Heart left ventricle (tissue), 13 donors: ENCODE data around the gene LIG1.

Experiments used
- CTCF ChIP-seq, 12 donors: fragments of 200-600 bp; sonication (generic) in 4 of 12; IDR thresholded peaks; one replicate each; pipeline versions ENCODE4 v1.5.0 to v1.8.0; 2018 to 2022; ENCODE audit warnings: antibody characterized with exemption in 12 of 12, mild to moderate bottlenecking in 5 of 12
- POLR2A ChIP-seq, 2 donors: fragments of 450-650 bp; IDR thresholded peaks; one replicate each; pipeline ENCODE4 v1.6.1; 2017; ENCODE audit warnings: antibody characterized with exemption in 2 of 2, mild to moderate bottlenecking in 2 of 2, moderate library complexity in 2 of 2
- donor health status: ischemic (EF 13 %, LVEDD 7.1; RV severe dilation, severe dysfunction).
- donor health status: DM: no; HTN: yes; CAD: no.
- donor health status: DM: no; HTN: no; CAD: no.
- donor health status: ischemic (EF 25% LVEDD 6.9; RV normal size, moderate dysfunction).
- donor health status: ischemic (EF 25% LVEDD 5.7; RV mildly dilated, moderate dysfunction).
- donor health status: ischemic (EF 35%, LVEDD 5.7; RV mildly dilated, moderate dysfunction).
- donor health status: nonischemic (EF 11% LVEDD 7.7; RV severe dilation, severe dysfunction).
- donor health status: DM: yes; HTN: yes; CAD: no.
- donor health status: PGD.
- donor health status: ischemic (EF 29% LVEDD 5.4; RV normal size, mild dysfunction).
- donor health status: nonischemic (EF 23%, LVEDD 6.1; RV moderate dilation, normal function).

- TF ChIP-seq POLR2A (IDR thresholded peaks at IDR 0.05), result no peak
- TF ChIP-seq CTCF (IDR thresholded peaks at IDR 0.05), result no peak
Observed at GRCh38 chr19:48183356-48183755, 13.2 kb upstream of the LIG1 start.
